Inferior parietal cortex (tissue), 1 donor: ENCODE results near the gene ZNHIT1.

Source experiments
- DNase-seq: peaks from one replicate; pipeline ENCODE4 v3.0.0-alpha.2; 2016; ENCODE audit errors: extremely low spot score

The ZNHIT1 gene

GRCh38 chr7:101218236-101219125 is 516 bp downstream of the ZNHIT1 start:
- DNase-seq: no peak

GRCh38 chr7:101220295-101220694 is 2.3 kb downstream of the ZNHIT1 start:
- no peak for DNase-seq

GRCh38 chr7:101222275-101222830 is 4.4 kb downstream of the ZNHIT1 start:
- no peak for DNase-seq

- DNase-seq: no peak
These were observed 5.6 kb downstream of the ZNHIT1 start for GRCh38 chr7:101223528-101223927.

- no peak for DNase-seq
These were observed 7.7 kb downstream of the ZNHIT1 start for GRCh38 chr7:101225650-101226049.

GRCh38 chr7:101226721-101227120 is 8.8 kb downstream of the ZNHIT1 start:
- DNase-seq: peak; percentile 51

- no peak for DNase-seq
These were observed 13.7 kb downstream of the ZNHIT1 start for GRCh38 chr7:101231644-101232043.

- no peak for DNase-seq
These were observed 14.3 kb downstream of the ZNHIT1 start for GRCh38 chr7:101232141-101232850.

GRCh38 chr7:101233907-101234547 is 16.1 kb downstream of the ZNHIT1 start:
- DNase-seq: no peak

GRCh38 chr7:101234636-101235035 is 16.7 kb downstream of the ZNHIT1 start:
- DNase-seq: no peak

GRCh38 chr7:101235050-101235449 is 17.1 kb downstream of the ZNHIT1 start:
- no peak for DNase-seq

GRCh38 chr7:101235522-101235921 is 17.6 kb downstream of the ZNHIT1 start:
- no peak for DNase-seq

GRCh38 chr7:101236292-101236835 is 18.4 kb downstream of the ZNHIT1 start:
- no peak for DNase-seq

GRCh38 chr7:101237206-101238067 is 19.5 kb downstream of the ZNHIT1 start, which contains the start of gene CLDN15:
Gene CLDN15 (minus strand): TSS chr7:101237802. CDS start chr7:101237581, 221 bp downstream.
- no peak for DNase-seq

GRCh38 chr7:101238226-101239182 is 20.5 kb downstream of the ZNHIT1 start:
- no peak for DNase-seq

- no peak for DNase-seq
These were observed 21.4 kb downstream of the ZNHIT1 start for GRCh38 chr7:101239191-101239950.

GRCh38 chr7:101239951-101240220 is 21.9 kb downstream of the ZNHIT1 start:
- no peak for DNase-seq

GRCh38 chr7:101240226-101241014 is 22.5 kb downstream of the ZNHIT1 start:
- DNase-seq: no peak
